SKM-1 treated with dmso at 0.1 percent for 144 hours (cell line): ENCODE measurements around the gene UNC80.

Experiments
- DNase-seq: peaks from one replicate; lab custom pipeline; 2025; ENCODE audit not compliant: unreplicated experiment; lab: John Stamatoyannopoulos, UW

UNC80 gene

GRCh38 chr2:209908511-209908910 is 136.9 kb downstream of the UNC80 start:
- DNase-seq = no peak

GRCh38 chr2:209911486-209911885 is 139.9 kb downstream of the UNC80 start:
- no peak for DNase-seq

- DNase-seq = no peak
These were observed 142.2 kb downstream of the UNC80 start for GRCh38 chr2:209913786-209914345.

DNA sequence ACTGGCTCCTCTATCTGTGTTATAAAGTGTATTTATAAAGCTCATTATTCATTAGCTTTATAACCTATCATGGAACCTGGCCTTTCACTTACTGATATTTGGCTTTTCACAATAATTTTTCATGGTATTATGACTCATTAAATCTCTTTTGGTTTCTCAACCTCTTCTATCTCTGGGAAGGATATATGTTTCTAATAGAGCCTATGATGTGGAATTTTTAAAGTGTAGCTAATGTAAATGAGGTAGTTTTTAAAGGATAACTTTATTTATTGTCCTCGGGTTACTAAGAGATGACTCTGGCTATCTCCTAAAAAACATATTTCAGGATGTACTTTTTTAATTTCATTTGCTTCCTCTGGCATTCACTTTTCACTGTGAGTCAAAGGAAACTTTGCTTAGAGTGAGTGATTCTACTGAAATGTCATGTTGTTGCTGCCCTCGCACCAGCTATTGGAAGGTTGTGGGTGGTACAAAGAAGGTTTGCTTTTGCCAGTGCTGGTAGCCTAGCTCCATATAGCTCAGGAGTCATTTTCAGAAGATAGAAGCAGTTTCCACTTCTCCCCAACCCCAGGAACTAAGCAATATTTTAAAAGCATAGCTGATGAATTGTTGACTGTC is 145.6 kb downstream of the UNC80 start:
- no peak for DNase-seq

DNA sequence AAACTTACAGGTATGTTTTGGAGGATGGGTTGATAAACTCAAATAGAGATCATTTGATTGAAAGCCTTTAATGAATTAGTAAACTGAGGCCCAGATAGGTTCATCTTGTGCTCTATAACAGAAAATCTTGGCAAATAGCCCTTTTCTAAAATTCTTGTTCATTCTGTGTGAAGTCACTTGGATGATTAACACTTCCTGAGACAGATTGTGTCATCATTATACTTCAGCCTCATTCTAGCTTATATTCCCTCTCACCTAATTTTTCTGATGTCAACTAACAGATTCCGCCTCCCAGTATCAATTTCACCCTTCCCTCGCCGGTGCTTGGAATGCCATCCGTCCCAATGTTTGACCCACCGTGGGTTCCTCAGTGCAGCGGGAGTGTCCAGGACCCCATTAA is 146.6 kb downstream of the UNC80 start:
- DNase-seq = no peak

DNA sequence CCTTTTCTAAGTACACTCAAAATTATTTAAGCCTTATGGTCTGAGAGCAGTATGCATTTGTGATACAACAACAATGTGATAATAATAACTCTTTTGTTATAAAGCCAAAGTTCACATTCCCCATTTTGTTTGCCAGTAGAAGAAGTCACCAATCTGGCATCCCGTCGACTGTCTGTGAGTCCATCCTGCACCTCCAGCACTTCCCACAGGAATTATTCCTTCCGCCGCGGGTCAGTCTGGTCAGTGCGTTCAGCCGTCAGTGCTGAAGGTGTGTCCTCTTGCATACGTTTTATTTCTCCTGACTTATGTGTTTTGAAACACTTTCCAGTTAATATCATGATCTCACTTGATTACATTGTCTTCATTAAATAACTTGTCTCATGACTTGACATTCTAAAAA is 150.5 kb downstream of the UNC80 start:
- DNase-seq = no peak

DNA sequence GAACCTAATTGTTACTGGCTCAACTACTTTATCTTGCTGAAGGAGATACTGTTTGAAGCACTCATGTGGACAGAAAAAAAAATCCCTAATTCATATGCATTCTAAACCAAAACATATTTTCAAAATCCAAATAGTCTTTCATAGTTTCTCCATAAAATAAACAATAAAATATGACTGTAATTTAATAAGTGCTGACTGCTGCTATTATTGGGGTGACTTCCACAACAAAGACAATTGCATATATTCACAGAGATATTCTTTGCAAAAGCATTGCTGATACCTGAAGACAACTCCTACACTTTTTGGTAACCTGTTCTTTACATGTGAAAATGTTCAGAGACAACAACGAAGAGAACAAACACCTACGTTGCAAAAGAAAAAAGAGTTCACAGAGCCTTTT is 157.7 kb downstream of the UNC80 start:
- DNase-seq = no peak

- DNase-seq = no peak
These were observed 162.2 kb downstream of the UNC80 start for GRCh38 chr2:209933499-209934483.

- no peak for DNase-seq
These were observed 164.6 kb downstream of the UNC80 start for GRCh38 chr2:209936106-209936666.

GRCh38 chr2:209937893-209938292 is 166.3 kb downstream of the UNC80 start:
- DNase-seq = no peak

DNA sequence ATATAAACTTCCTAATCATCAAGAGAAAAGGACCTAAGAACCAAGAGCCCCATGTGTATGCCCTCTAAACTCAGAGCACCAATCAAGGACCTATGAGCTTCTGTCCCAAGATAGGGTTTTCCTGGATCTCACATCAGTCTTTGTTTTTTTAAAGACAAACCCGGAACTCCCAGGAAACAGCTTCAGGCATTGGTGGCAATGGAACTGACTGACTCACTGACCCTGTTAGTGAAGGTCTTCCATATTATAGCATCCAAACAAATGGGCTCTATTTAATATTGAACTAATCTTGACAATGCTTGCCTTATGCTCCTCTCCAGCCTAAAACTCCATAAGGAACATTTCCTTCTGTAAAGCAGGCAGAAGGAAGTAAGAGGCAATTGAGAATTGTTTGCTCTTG is 167.3 kb downstream of the UNC80 start:
- no peak for DNase-seq

DNA sequence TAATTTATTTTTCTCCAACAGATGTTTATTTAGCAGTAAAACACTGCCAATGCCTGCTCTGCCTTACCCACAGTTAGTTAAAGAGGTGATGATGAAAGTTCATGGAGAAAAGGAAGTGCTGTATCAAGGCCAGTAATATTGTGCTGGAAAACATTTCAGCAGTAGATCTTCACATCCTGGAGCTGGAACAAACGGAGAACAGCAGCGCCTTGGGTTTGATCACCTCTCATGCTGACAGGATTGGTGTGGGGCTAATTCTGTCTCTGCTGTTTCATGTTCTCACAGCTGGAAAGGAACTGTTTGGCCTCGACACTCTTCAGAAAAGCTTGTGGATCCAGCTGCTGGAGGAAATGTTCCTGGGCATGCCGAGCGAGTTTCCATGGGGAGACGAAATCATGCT is 169.3 kb downstream of the UNC80 start:
- no peak for DNase-seq

GRCh38 chr2:209942426-209942825 is 170.8 kb downstream of the UNC80 start:
- no peak for DNase-seq

GRCh38 chr2:209942936-209943605 is 171.4 kb downstream of the UNC80 start:
- DNase-seq = no peak

- DNase-seq = no peak
These were observed 172.1 kb downstream of the UNC80 start for GRCh38 chr2:209943776-209944175.

GRCh38 chr2:209946539-209946938 is 174.9 kb downstream of the UNC80 start:
- no peak for DNase-seq

DNA sequence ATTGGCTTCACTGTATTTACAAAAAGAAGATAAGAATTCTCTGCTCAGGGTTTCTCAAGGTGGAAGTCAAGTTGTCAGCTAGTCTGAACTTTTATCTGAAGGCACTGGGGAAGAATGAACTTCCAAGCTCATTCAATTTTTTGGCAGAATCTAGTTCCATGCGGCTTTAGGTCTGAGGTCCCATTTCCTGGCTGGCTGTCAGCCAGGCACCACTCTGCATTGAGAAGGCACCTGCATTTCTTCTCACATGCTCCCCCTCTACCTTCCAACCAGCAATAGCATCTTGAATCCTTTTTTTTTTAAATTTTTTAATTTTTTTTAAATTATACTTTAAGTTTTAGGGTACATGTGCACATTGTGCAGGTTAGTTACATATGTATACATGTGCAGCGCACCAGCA is 184.6 kb downstream of the UNC80 start:
- no peak for DNase-seq

DNA sequence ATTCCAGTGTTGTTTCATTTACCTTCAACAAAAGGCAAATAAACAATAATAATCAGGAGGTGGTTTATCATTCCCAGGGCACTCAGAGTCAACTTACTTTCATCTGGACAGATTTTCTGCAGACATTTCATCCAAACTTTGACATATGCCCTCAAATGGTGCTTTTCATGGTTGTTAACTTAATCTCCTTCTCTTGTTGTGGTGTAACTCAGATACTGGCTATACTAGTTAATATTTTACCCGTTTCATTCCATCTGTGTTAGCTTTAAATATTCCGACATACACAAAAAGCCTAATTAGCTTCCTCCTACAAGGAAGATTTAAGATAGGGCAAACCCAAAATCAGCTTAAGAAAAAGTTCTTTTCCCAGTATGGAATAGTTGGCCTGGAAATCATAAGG is 186.4 kb downstream of the UNC80 start:
- no peak for DNase-seq

GRCh38 chr2:209960045-209960444 is 188.4 kb downstream of the UNC80 start:
- no peak for DNase-seq

DNA sequence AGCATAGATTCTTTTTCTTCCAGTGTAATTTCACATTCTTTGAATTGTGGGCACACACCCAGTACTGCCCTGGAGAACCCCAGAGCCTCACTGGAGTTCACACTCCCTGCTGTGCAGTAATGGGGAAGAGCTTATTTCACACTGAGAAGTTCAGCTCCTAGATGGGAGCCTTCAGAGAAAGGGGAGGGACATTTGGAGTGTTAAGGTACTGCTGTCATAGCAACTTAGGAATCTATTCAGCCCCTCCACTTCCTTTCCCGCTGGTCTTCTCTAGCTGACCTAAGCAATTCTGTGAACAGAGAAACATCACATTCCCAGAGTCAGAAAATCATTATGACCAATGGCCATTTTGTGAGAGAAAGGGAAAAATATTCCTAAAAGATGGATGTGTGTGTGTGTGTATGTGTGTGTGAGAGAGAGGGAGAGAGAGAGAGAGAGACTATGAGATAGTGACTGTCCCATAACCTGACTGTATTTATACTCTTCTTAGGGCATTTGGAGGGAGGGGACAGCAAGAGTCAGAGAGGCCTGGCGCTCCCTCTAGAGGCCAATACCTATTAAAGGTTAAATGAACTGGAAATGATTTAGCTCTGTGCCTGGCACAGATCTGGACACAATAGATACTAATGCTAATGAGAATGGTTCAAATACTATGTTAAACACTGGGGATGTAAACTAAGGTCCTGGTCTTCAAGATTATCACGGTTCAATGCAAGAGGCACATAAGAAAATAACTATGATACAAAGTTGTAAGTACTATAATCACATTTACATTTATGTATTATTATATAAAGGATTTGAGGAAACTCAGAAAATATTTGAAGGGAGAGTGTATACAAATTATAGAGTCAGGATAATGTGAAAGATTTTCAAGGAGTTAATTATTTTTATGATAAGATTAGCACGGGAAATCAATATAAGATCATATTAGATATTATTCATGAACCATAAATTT is 189.3 kb downstream of the UNC80 start:
- peak; percentile 75 for DNase-seq
